CD4-positive, alpha-beta T cell treated with Interleukin-1 beta for 1 hour (primary cell): ENCODE measurements around the gene BRINP2.

Source experiments
- DNase-seq, 2 donors: peaks; one replicate each; pipeline ENCODE4 v3.0.0-alpha.2; 2020 to 2022

Gene BRINP2

DNA sequence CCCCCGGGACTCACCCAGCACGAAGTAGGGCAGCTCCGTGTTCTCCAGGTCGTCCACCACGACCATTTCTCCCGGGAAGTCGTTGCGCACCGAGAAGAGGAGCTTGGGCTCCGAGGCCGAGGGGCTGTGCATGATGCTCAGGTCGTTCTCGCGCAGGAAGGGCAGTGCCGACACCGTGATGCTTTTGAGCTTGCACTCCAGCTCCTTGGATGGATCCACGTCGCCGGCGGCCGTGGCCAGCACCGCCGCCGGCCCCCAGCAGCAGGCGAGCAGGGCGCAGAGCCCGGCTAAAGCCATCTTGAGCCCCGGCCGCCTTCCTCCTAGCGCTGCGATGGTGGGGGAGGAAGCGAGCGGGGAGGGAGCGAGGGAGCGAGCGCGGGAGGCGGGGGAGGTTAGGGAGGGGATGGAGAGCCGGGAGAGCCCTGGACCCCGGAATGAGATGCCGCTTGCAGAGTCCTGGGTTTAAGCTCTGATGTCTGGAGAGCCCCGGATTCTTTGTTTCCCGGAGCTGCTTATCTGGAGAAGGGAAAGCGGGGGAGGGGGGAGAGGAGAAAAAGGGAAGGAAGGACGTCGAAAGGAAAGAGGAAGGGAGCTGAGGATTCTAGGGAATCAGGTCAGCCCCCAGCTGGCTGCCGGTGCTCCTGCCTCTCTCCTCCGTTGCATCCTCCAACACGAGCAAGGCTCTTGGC is 6.2 kb upstream of the BRINP2 start, which contains the start of gene ASTN1:
ASTN1 (minus strand) TSS at position 333 of the 689 bp plus-strand sequence; CDS start at position 297, 36 bp downstream.
- DNase-seq = no peak

- no peak for DNase-seq
Observed at GRCh38 chr1:177165069-177165439, 5.7 kb upstream of the BRINP2 start.

- no peak for DNase-seq
Observed at GRCh38 chr1:177171536-177172123, 872 bp downstream of the BRINP2 start.

DNA sequence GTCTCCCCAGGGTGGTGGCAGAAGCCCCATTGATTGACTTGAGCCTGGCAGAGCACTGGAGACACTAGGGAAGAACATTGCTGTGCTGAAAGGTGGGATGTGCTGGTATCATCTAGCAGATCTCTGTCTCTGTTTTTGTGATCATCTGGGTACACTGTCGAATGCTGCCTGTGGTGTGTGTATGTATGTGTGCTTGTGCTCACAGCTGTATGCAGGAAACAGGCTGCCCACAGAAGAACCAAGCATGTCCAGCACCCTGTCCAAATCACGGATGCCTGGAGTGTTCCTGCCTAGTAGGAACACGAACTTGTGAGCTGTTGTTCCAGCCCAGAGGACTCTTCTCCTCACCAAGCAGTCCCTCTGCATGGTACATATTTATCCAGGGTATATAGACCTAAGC is 1.5 kb downstream of the BRINP2 start:
- no peak for DNase-seq

- no peak for DNase-seq
Observed at GRCh38 chr1:177172866-177173265, 2.1 kb downstream of the BRINP2 start.

GRCh38 chr1:177173976-177174375 is 3.2 kb downstream of the BRINP2 start:
- no peak for DNase-seq

GRCh38 chr1:177174921-177175634 is 4.3 kb downstream of the BRINP2 start:
- DNase-seq = no peak

DNA sequence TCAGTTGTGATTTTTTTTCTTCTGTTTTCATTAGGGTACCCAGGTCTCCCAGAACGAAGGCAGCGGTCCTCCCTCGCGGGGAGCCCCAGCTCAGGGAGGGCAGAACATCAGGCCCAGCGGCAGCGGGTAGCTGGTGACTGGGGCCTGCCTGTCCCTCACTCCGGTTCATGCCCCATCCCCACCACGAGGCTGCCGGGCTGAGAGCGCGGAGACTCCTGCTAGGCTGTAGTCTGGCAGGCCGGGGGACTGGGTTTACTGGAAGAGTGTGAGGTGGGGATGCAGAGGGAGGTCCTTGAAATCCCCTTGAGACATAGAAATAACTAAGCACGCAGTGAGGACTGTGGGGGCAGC is 10.5 kb downstream of the BRINP2 start:
- DNase-seq = no peak

DNA sequence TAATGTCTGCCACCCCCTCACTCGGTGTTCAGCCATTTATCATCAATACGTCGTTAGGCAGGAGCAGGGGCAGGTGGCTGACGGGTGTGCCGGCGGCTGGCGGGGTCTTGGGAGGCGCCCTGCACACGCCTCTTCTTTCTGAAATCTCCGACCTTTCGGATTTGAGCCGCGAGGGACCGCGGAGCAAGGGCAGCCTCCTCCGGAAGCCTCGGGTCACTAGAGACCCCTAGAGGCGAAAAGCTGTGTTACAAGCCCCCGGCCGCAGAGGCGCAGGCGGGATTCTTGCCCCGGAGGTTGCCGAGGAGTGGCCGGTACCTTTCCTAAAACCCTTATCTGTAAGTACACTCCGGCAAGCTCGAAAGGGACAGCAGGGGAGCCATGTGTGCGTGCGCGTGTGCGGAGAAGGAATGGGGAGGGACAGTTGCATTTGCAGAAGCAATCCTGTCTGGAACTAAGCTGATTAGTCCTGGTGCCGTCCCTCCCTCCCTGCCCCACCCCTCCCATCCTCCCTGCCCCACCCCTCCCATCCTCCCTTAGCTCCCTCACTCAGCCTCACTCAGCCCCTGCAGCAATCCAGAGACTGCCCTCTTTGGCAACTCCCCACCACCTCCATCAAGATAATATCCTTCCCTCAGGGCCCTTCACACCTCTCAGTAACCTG is 11.0 kb downstream of the BRINP2 start:
- peak; percentile 3 to 5 for DNase-seq

GRCh38 chr1:177183836-177184235 is 13.1 kb downstream of the BRINP2 start:
- DNase-seq = no peak

GRCh38 chr1:177185209-177185608 is 14.5 kb downstream of the BRINP2 start:
- no peak for DNase-seq

- no peak for DNase-seq
Observed at GRCh38 chr1:177186639-177187038, 15.9 kb downstream of the BRINP2 start.

DNA sequence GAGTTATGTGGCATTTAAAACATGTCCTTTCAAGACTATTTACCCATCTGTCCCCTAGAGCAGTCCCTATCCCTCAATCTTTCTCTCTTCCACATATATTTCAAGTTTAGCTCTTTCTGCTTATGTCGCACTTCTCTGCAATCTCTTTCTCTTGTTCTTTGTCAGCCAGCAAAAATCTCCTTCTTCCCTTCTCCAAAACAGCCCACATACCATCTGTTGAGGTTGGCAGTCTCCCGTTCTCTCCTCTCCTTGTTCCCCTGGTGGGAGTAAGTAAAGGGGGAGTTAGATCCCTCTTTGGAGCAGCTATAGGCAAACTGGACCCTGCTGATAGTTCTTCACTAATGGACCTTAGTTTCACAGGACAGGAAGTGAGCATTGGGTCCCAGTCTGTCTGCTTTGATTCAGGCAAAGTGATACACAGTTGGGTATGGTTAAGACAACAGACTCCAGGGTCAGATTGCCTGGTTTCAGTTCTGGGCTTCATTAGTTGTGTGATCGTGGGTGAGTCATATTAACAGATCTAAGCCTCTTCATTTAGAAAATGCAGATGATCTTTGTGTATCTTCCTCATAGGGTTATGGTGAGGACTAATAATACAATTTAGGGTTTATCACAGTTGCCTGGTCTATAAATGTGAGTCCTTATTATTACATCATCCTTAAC is 19.7 kb downstream of the BRINP2 start:
- no peak for DNase-seq

- no peak for DNase-seq
Observed at GRCh38 chr1:177198243-177198642, 27.5 kb downstream of the BRINP2 start.

- no peak for DNase-seq
Observed at GRCh38 chr1:177200290-177200689, 29.5 kb downstream of the BRINP2 start.

GRCh38 chr1:177206831-177207355 is 36.1 kb downstream of the BRINP2 start:
- no peak for DNase-seq

DNA sequence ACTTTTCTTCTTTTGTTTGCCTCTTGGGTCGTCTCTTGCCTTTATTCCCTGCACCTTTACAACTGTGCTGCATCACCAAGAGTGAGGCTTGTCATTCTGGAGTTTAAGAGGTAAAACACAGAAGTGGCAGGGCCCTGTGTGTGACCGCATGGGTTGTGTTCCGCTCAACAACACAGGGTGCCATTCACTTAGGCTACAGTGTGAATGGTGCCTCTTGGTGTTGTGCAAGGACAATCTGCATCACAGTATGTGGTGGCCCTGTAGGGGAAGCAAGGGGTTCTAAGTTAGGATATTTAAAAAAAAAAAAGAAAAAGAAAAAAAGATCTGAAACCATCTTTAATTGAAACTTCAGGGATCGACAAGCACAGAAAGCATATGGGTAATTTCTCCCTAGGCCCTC is 38.2 kb downstream of the BRINP2 start:
- no peak for DNase-seq

- DNase-seq = no peak
Observed at GRCh38 chr1:177209357-177209756, 38.6 kb downstream of the BRINP2 start.

GRCh38 chr1:177210071-177210470 is 39.3 kb downstream of the BRINP2 start:
- no peak for DNase-seq

DNA sequence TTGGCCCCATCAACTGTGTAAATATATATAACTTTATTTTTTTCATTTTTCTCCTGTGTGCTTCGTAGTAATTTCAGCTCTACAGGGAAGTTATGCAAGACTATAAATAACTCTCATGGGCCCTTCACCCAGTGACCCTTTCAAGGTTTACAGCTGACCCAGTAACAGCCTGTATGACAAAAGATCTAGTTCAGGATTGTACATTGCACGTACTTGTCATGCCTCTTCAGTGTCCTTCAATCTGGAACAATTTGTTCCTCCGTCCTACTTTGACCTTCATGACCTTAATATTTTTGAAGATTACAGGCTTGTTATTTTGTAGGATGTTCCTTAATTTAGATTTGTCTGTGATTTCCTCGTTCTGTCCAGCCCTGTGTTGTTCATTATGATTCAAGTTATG is 40.5 kb downstream of the BRINP2 start:
- no peak for DNase-seq

GRCh38 chr1:177216587-177217202 is 45.9 kb downstream of the BRINP2 start:
- no peak for DNase-seq
